Endothelial cell of umbilical vein (primary cell): ENCODE measurements around the gene NPY2R. TPM values are rescaled to one million over a fixed set of nuclear protein-coding genes. Genes with fewer than 3 reads are reported as not detected.

Experiments used
- BruUV-seq: library from RNA; stranded (reverse); fragments of 400-500 nt; replicated peaks from 2 replicates; lab custom pipeline; 2021; lab: Mats Ljungman, UMichigan
- CTCF ChIA-PET: fragments of 300-600, 350-600 bp; sonication (Branson Sonifier 250); formaldehyde crosslinking; loops from one replicate; lab custom pipeline; 2021; ENCODE audit warnings: antibody characterized with exemption, inconsistent platforms; lab: Charles Lee
- POLR2A ChIA-PET: fragments of 300-600, 350-600 bp; sonication (Branson Sonifier 250); formaldehyde crosslinking; loops from one replicate; lab custom pipeline; 2021; ENCODE audit warnings: antibody characterized with exemption, inconsistent platforms; lab: Charles Lee
- DNase-seq: peaks from one replicate; pipeline ENCODE4 v3.0.0-alpha.2; 2011; ENCODE audit warnings: low read depth, low spot score
- FAIRE-seq: peaks from 2 replicates; lab custom pipeline; 2011; peaks lifted over from hg19 to GRCh38; lab: Jason Lieb, UNC
- H2AFZ ChIP-seq: 2 replicates; pipeline ENCODE4 v1.6.0; 2012; ENCODE audit warnings: low read depth, low read length, control low read depth, inconsistent platforms
- H3K27ac ChIP-seq: 2 replicates; pipeline ENCODE4 v1.5.1; 2011; ENCODE audit warnings: low read depth, mild to moderate bottlenecking, control low read depth, low read length, moderate library complexity; ENCODE audit not compliant: insufficient read depth
- H3K27me3 ChIP-seq, 2 experiments: 2 replicates each; pipeline versions ENCODE4 v1.6.0 to v1.6.1; 2011; ENCODE audit warnings: low read length in 2 of 2, mixed read lengths in 1 of 2; ENCODE audit not compliant: control insufficient read depth in 2 of 2, insufficient read depth in 2 of 2
- H3K36me3 ChIP-seq, 2 experiments: 2 replicates in 1 of 2; 3 replicates in 1 of 2; pipeline ENCODE4 v1.5.1; 2011; ENCODE audit warnings: low read length in 2 of 2, mild to moderate bottlenecking in 1 of 2, moderate library complexity in 1 of 2; ENCODE audit not compliant: control insufficient read depth in 2 of 2, insufficient read depth in 2 of 2; ENCODE audit errors: extremely low read depth in 1 of 2
- H3K4me1 ChIP-seq: 3 replicates; pipeline ENCODE4 v1.5.1; 2011; ENCODE audit warnings: mild to moderate bottlenecking, low read length; ENCODE audit not compliant: control insufficient read depth, insufficient read depth; ENCODE audit errors: extremely low read depth
- H3K4me2 ChIP-seq: 2 replicates; pipeline ENCODE4 v1.6.1; 2011; ENCODE audit warnings: low read length, control low read depth, mixed read lengths; ENCODE audit not compliant: insufficient read depth
- H3K4me3 ChIP-seq, 3 experiments: fragments of 200-600 bp in 1 of 3; sonication (generic), shearing (Covaris generic) in 1 of 3; replicated peaks in 1 of 3; 2 replicates each; pipeline ENCODE4 v1.5.1; 2011 to 2016; ENCODE audit warnings: control low read depth in 3 of 3, low read length in 3 of 3, mild to moderate bottlenecking in 2 of 3, inconsistent platforms in 1 of 3, low read depth in 1 of 3, moderate library complexity in 1 of 3; ENCODE audit not compliant: insufficient read depth in 1 of 3
- H3K79me2 ChIP-seq: 2 replicates; pipeline ENCODE4 v1.6.0; 2012; ENCODE audit warnings: low read length, inconsistent platforms; ENCODE audit not compliant: control insufficient read depth, insufficient read depth
- H3K9ac ChIP-seq: replicated peaks from 2 replicates; pipeline ENCODE3; 2011; ENCODE audit warnings: low read length, control low read depth; ENCODE audit not compliant: insufficient read depth; ENCODE audit errors: extremely low read depth
- H3K9me1 ChIP-seq: replicated peaks from 3 replicates; pipeline ENCODE4 v1.6.0; 2011; ENCODE audit warnings: mild to moderate bottlenecking, low read length; ENCODE audit not compliant: control insufficient read depth, insufficient read depth; ENCODE audit errors: extremely low read depth
- H3K9me3 ChIP-seq: replicated peaks from 2 replicates; pipeline ENCODE4 v1.5.1; 2012; ENCODE audit warnings: low read length, inconsistent platforms; ENCODE audit not compliant: control insufficient read depth, insufficient read depth
- H4K20me1 ChIP-seq: replicated peaks from 2 replicates; pipeline ENCODE3; 2011; ENCODE audit warnings: mild to moderate bottlenecking, low read length; ENCODE audit not compliant: control insufficient read depth, insufficient read depth; ENCODE audit errors: extremely low read depth
- CTCF ChIP-seq, 2 donors: IDR thresholded peaks; 1 replicate in 1 of 2; 2 replicates in 1 of 2; pipeline ENCODE4 v1.5.1; 2011; ENCODE audit warnings: low read length in 2 of 2, mild to moderate bottlenecking in 2 of 2, moderate library complexity in 2 of 2, control low read depth in 1 of 2, inconsistent platforms in 1 of 2, low read depth in 1 of 2; ENCODE audit not compliant: insufficient read depth in 1 of 2; ENCODE audit errors: extremely low read depth in 1 of 2
- FOS ChIP-seq: IDR thresholded peaks from 2 replicates; pipeline ENCODE4 v1.6.1; 2011; ENCODE audit warnings: mild to moderate bottlenecking, low read length, moderate library complexity, borderline replicate concordance; ENCODE audit not compliant: insufficient read depth
- JUN ChIP-seq: IDR thresholded peaks from 2 replicates; pipeline ENCODE4 v1.6.1; 2011; ENCODE audit warnings: borderline replicate concordance, low read depth; ENCODE audit not compliant: insufficient read length, insufficient read depth
- MYC ChIP-seq: IDR thresholded peaks from one replicate; pipeline ENCODE4 v1.6.1; 2011; ENCODE audit warnings: mild to moderate bottlenecking, low read depth, low read length
- dilution Hi-C: fragments of 300-500 bp; cut with MboI; formaldehyde crosslinking; loops from one replicate; pipeline ENCODE4 v1.15.0; 2019; ENCODE audit warnings: low sequenced_read_pairs; ENCODE audit not compliant: extremely low pct_ligation_motif_present
- intact Hi-C: fragments of 100-400 bp; cut with micrococcal nuclease; formaldehyde crosslinking; loops from one replicate; pipeline ENCODE4 v1.10.0; 2022
- polyA plus RNA-seq, 4 experiments: library from polyadenylated mRNA; depleted of rRNA in 3 of 4; stranded (reverse) in 3 of 4; unstranded in 1 of 4; fragments of >200 nt; gene quantifications; 2 replicates each; pipeline versions ENCODE4 v1.2.1 to v1.2.3, GENCODE V29; 2011 to 2012; ENCODE audit warnings: missing spikeins in 1 of 4
- total RNA-seq: library from RNA; stranded (reverse); gene quantifications from 2 replicates; pipeline ENCODE4 v1.2.3, GENCODE V29; 2021
- TF ChIP-seq, protein P1 (sequence below): IDR thresholded peaks from 2 replicates; pipeline ENCODE4 v1.6.1; 2011; ENCODE audit not compliant: insufficient read depth, insufficient read length

Gene NPY2R
- total and polyA plus RNA-seq, 2 donors (not counting 3 experiments of a cell fraction or from before 2014, with no cell fraction given), result not detected

DNA sequence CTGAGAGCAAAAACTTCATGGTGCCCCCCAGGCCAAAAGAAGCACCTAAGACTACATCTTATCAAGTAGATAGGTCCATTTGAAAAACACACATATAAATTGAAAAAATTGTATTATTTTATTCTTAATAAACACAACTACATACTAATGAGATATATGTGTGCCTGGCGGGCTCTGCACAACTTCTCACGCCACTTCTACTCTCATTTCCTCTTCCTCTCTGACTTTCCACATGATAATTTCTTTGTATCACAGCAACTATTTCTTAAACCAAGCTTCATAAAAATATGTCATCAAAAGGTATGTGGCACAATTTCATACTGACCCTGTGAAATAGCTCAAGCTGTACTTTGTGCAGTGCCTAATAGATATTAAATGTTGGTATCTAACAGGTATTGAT, 10.7 kb upstream of the NPY2R start:
- no peak overlapping the region for H3K4me3 ChIP-seq

More for the DNA sequence above, 10.7 kb upstream of the NPY2R start:
- DNase-seq (no peak), FAIRE-seq (no peak)
- H3K27me3 ChIP-seq, result no peaks in the 10 kb centered on the region
- POLR2A ChIA-PET, result no interaction called here
- H3K9ac ChIP-seq, result no peak overlapping the region
- H2AFZ ChIP-seq, result no peak overlapping the region
- no peaks in the 10 kb centered on the region for H3K36me3 ChIP-seq
- no peaks in the 10 kb centered on the region for H3K79me2 ChIP-seq
- no peaks in the 10 kb centered on the region for H3K9me1 ChIP-seq
- CTCF ChIA-PET, result no interaction called here
- BruUV-seq, result no TSS peak
- H3K27ac ChIP-seq, result no peak overlapping the region
- dilution Hi-C loops (no loop called here), intact Hi-C loops (no loop called here)
- no peak for TF ChIP-seq CTCF (IDR thresholded peaks at IDR 0.05; ENCODE audit: extremely low read depth in 1 of 2, insufficient read depth in 1 of 2, low read depth in 1 of 2, low read length in 2 of 2)
- no peak for TF ChIP-seq MYC
- no peak for TF ChIP-seq JUN
- TF ChIP-seq, protein P1, sequence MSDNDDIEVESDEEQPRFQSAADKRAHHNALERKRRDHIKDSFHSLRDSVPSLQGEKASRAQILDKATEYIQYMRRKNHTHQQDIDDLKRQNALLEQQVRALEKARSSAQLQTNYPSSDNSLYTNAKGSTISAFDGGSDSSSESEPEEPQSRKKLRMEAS, result no peak
- no peak for TF ChIP-seq FOS
- H3K4me1 ChIP-seq, result no peaks in the 10 kb centered on the region
- H4K20me1 ChIP-seq, result no peaks in the 10 kb centered on the region
- H3K4me2 ChIP-seq, result no peak overlapping the region
- H3K9me3 ChIP-seq, result no peaks in the 10 kb centered on the region
